Chondrocyte (in vitro differentiated cells): Measurements from ENCODE around the gene TCERG1L. TPM values are rescaled to one million over a fixed set of nuclear protein-coding genes. Genes with fewer than 3 reads are reported as not detected.

Experiments used
- DNase-seq: peaks from one replicate; pipeline ENCODE4 v3.0.0; 2021; ENCODE audit warnings: mixed read lengths, low spot score
- H3K27ac Mint-ChIP-seq: one replicate; pipeline ENCODE4 v1.8.0; 2021; ENCODE audit warnings: mild to moderate bottlenecking, moderate library complexity, mixed read lengths; ENCODE audit not compliant: unreplicated experiment
- H3K27me3 Mint-ChIP-seq: 2 replicates; pipeline ENCODE4 v1.8.0; 2021; ENCODE audit warnings: low read depth, mixed read lengths
- H3K36me3 Mint-ChIP-seq: 2 replicates; pipeline ENCODE4 v1.8.0; 2021; ENCODE audit warnings: low read depth, mixed read lengths
- H3K4me1 Mint-ChIP-seq: 2 replicates; pipeline ENCODE4 v1.8.0; 2021; ENCODE audit warnings: low read depth, mild to moderate bottlenecking, mixed read lengths
- H3K4me3 Mint-ChIP-seq: one replicate; pipeline ENCODE4 v1.8.0; 2021; ENCODE audit warnings: mild to moderate bottlenecking, moderate library complexity, mixed read lengths; ENCODE audit not compliant: unreplicated experiment
- H3K9me3 Mint-ChIP-seq: 2 replicates; pipeline ENCODE4 v1.8.0; 2021; ENCODE audit warnings: low read depth, mixed read lengths
- total RNA-seq: library from RNA; stranded (reverse); gene quantifications from 3 replicates; pipeline ENCODE4 v1.2.1, GENCODE V29; 2021
- TF ChIP-seq, protein P1 (sequence below): fragments of 200-600 bp; sonication (generic); IDR thresholded peaks from 2 replicates; pipeline ENCODE4 v1.5.0; 2021; ENCODE audit warnings: antibody characterized with exemption, mild to moderate bottlenecking, moderate library complexity

TCERG1L gene
- total RNA-seq, 1 donor from 2014 or later: not detected

DNA sequence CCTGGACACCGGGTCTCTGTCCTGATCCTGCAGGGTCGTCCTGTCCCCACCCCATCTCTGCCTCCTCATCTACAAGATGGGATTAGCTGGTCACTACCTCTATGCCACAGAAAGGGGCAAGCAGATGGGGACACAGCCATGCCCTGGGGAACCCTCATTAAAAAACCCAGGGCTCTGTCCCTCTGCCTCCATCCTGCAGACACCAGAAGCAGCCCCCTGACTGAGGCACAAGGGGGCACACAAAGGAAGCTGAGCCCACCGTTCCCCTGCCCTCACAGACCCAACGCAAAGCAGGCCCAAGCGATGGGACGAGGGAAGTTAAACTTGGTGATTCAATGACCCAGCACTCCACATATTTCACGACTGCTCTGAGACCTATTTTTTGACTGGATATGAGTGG lies 142.4 kb downstream of the TCERG1L start:
- no peaks in the 10 kb centered on the region for H3K27me3 Mint-ChIP-seq
- H3K4me1 Mint-ChIP-seq: no peaks in the 10 kb centered on the region
- TF ChIP-seq, protein P1, sequence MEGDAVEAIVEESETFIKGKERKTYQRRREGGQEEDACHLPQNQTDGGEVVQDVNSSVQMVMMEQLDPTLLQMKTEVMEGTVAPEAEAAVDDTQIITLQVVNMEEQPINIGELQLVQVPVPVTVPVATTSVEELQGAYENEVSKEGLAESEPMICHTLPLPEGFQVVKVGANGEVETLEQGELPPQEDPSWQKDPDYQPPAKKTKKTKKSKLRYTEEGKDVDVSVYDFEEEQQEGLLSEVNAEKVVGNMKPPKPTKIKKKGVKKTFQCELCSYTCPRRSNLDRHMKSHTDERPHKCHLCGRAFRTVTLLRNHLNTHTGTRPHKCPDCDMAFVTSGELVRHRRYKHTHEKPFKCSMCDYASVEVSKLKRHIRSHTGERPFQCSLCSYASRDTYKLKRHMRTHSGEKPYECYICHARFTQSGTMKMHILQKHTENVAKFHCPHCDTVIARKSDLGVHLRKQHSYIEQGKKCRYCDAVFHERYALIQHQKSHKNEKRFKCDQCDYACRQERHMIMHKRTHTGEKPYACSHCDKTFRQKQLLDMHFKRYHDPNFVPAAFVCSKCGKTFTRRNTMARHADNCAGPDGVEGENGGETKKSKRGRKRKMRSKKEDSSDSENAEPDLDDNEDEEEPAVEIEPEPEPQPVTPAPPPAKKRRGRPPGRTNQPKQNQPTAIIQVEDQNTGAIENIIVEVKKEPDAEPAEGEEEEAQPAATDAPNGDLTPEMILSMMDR: no peak
- H3K4me3 Mint-ChIP-seq: no peak overlapping the region
- no peak overlapping the region for H3K27ac Mint-ChIP-seq
- H3K9me3 Mint-ChIP-seq: peaks cover 38% of the 10 kb centered on the region
- no peaks in the 10 kb centered on the region for H3K36me3 Mint-ChIP-seq
- DNase-seq: no peak

DNA sequence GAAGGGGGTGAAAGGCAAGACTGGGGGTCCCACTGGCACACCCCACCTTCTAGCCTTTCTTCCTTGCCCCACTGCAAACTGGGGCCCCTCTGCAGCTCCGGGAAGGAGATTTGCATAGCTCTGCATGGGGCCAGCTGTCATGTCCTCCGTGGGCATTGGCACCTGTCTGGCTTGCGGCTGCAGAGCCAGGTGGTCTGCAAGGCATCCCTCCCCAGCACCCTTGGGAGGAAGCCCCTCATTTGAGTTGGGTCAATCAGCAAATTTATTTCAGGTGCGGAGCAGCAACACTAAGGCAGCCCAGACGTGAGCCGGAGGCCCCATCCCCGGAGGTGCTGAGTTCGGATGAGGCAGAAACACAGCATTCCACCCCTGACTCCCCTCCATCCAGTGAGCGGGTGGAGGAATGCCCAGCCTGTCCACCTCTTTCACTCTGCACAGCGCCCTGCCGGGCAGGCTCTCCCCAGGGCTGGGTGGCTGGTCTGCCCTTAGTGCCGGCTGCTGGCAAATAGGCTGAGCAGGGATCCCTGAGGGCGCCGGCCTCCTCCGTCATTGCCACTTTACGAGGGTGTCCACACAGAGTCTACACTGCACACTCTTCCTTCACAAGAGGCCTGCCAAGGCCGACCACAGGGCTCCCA lies 143.2 kb downstream of the TCERG1L start:
- Mint-ChIP-seq H3K36me3 (no peaks in the 10 kb centered on the region), H3K9me3 (peaks cover 40% of the 10 kb centered on the region), H3K4me3 (no peak overlapping the region), H3K27ac (no peak overlapping the region), H3K4me1 (no peaks in the 10 kb centered on the region), H3K27me3 (no peaks in the 10 kb centered on the region)
- TF ChIP-seq, protein P1: no peak
- DNase-seq: no peak

DNA sequence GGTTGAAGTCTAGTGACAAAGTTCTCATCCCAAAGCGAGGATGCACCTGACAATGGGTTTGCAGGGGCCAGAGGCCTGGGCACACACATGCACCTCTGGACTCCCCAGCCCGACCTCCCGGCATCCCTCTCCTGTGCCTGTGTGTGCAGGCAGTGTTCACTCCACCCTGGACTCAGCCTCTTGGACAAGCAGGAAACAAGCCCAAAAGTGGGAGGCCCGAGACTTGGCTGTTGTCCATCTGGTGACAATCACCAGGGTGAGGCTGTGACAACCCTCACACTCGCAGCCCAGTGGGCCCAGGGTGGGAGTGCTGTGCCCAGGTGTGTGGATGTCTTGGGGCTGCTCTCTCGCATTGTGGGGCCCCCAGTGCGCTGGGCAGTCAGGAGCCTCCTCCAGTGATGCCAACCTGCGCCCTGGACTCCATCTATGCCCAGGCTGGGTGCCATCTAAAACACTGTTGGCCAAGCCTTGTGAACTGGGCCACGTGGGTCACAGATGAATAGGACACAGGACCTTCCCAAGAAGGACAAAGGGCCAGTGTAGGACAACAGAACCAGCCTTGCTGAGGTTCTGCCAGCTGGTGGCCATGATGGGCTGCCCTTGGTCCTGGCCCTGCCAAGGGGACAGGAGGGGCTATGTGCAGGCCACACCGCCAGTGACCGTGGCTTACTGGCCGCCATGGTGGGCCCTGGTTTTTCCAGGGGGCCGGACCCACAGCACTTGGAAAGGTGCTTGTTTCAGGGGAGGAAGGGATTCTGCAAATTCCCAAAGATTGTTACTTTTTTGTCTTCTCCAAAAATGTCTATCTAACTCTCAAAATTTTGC lies 144.3 kb downstream of the TCERG1L start:
- Mint-ChIP-seq H3K27ac (no peak overlapping the region), H3K4me3 (no peak overlapping the region), H3K9me3 (peaks cover 38% of the 10 kb centered on the region), H3K36me3 (no peaks in the 10 kb centered on the region), H3K27me3 (no peaks in the 10 kb centered on the region), H3K4me1 (no peaks in the 10 kb centered on the region)
- TF ChIP-seq, protein P1: no peak
- no peak for DNase-seq

DNA sequence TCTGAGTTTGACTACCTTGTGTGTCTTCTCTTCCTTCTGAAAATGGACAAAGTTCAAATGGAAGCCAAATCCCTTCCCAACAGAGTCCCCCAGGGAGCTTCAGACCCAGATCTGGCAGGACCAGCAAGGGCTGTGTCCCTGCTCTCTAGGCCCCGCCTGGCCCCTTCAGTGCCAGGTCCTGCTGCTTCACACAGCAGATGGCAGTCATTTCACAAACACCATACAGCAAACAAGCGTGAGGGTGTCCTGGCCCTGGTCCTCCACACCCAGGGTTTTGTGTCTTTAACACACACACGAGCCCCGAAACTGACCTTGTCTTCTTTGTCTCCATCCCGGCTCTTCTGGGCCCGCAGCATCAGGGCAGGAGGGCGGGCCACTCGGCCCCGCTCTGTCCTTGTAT lies 145.0 kb downstream of the TCERG1L start:
- Mint-ChIP-seq H3K27me3 (no peaks in the 10 kb centered on the region), H3K4me1 (no peaks in the 10 kb centered on the region), H3K4me3 (no peak overlapping the region), H3K9me3 (peaks cover 37% of the 10 kb centered on the region), H3K27ac (no peak overlapping the region), H3K36me3 (no peaks in the 10 kb centered on the region)
- TF ChIP-seq, protein P1: no peak
- DNase-seq: no peak

DNA sequence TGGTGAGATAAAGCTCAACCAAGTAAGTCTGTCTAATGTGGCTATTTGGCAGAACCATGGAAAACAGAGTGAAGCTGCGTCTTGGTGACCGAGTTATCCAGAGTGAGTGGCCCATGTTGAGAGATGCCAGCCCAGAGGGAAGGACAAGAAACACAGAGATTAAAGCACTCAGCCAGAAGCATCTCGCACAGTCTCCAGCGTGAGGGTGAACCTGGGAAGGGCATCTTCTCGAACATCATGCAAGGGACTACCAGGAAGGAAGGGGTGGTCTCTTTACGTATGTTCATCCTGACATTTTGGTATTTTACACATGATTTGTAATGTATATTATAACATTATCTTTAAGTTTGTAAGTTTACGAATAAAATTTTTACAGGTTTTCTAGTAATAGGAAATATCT lies 146.4 kb downstream of the TCERG1L start:
- Mint-ChIP-seq H3K4me3 (no peak overlapping the region), H3K27ac (no peak overlapping the region), H3K27me3 (no peaks in the 10 kb centered on the region), H3K36me3 (no peaks in the 10 kb centered on the region), H3K4me1 (no peaks in the 10 kb centered on the region), H3K9me3 (peaks cover 38% of the 10 kb centered on the region)
- no peak for DNase-seq
- TF ChIP-seq, protein P1: no peak
